Breast epithelium (tissue), 3 donors: ENCODE data around the gene SLC27A4.

Experiments used
- CTCF ChIP-seq, 3 donors: fragments of 450-650 bp; IDR thresholded peaks; one replicate each; pipeline ENCODE4 v1.5.1; 2016 to 2017; ENCODE audit warnings: antibody characterized with exemption in 3 of 3, mild to moderate bottlenecking in 3 of 3, moderate library complexity in 3 of 3
- POLR2A ChIP-seq: fragments of 450-650 bp; IDR thresholded peaks from one replicate; pipeline ENCODE4 v1.6.1; 2016; ENCODE audit warnings: antibody characterized with exemption, mild to moderate bottlenecking, moderate library complexity
- POLR2AphosphoS5 ChIP-seq, 3 donors: sonication (generic); formaldehyde crosslinking; IDR thresholded peaks; one replicate each; pipeline ENCODE4 v1.6.1; 2017; ENCODE audit warnings: antibody characterized with exemption in 3 of 3

- no peak for TF ChIP-seq POLR2AphosphoS5 (IDR thresholded peaks at IDR 0.05)
- TF ChIP-seq CTCF (IDR thresholded peaks at IDR 0.05): no peak
- no peak for TF ChIP-seq POLR2A
Measured at GRCh38 chr9:128294142-128294541, 46.2 kb upstream of the SLC27A4 start.
